K562 (cell line): Measurements from ENCODE around the gene IGSF3. TPM values are rescaled to one million over a fixed set of nuclear protein-coding genes. Genes with fewer than 3 reads are reported as not detected.

ENCODE experiments used
- BACH1 ChIP-seq: fragments of 200-800 bp; sonication (Bioruptor generic); IDR thresholded peaks from 2 replicates; pipeline ENCODE4 v1.6.1; 2016; ENCODE audit warnings: missing genetic modification characterization, missing compliant biosample characterization
- CHD4 ChIP-seq: fragments of 200-600 bp; sonication (generic); IDR thresholded peaks from 3 replicates; pipeline ENCODE4 v1.6.1; 2012; ENCODE audit warnings: low read depth, mild to moderate bottlenecking, mixed read lengths, low read length, inconsistent platforms; ENCODE audit not compliant: insufficient read depth, insufficient replicate concordance, poor library complexity, severe bottlenecking
- DDX20 ChIP-seq: fragments of 450-650 bp; IDR thresholded peaks from 2 replicates; pipeline ENCODE4 v1.6.1; 2016; ENCODE audit warnings: missing genetic modification characterization, low read depth, mild to moderate bottlenecking, missing compliant biosample characterization, moderate library complexity
- DEAF1 ChIP-seq: fragments of 450-650 bp; formaldehyde crosslinking; IDR thresholded peaks from 2 replicates; pipeline ENCODE4 v1.4.0; 2020; ENCODE audit warnings: mild to moderate bottlenecking, moderate library complexity
- MXI1 ChIP-seq: IDR thresholded peaks from 2 replicates; pipeline ENCODE4 v1.6.1; 2011; ENCODE audit warnings: low read depth, mild to moderate bottlenecking, improper control_type of control experiment, low read length
- REST ChIP-seq, 2 experiments: fragments of 450-650 bp; formaldehyde crosslinking in 1 of 2; IDR thresholded peaks; 2 replicates each; pipeline versions ENCODE4 v1.4.0 to v1.6.1; 2014 to 2020; ENCODE audit warnings: mild to moderate bottlenecking in 2 of 2, borderline replicate concordance in 1 of 2, low read depth in 1 of 2
- ZBTB11 ChIP-seq, 3 experiments: fragments of 200-800 bp in 1 of 3; fragments of 250-450 bp in 1 of 3; fragments of 450-650 bp in 1 of 3; sonication (Bioruptor Pico) in 1 of 3; sonication (Bioruptor generic) in 1 of 3; formaldehyde crosslinking in 1 of 3; IDR thresholded peaks; 2 replicates each; pipeline versions ENCODE4 v1.6.1 to v1.8.0; 2016 to 2022; ENCODE audit warnings: mild to moderate bottlenecking in 2 of 3, missing genetic modification characterization in 2 of 3, missing compliant biosample characterization in 1 of 3, moderate library complexity in 1 of 3
- ZBTB2 ChIP-seq: fragments of 450-650 bp; IDR thresholded peaks from 2 replicates; pipeline ENCODE4 v1.6.1; 2016; ENCODE audit warnings: antibody characterized with exemption
- ZFX ChIP-seq: sonication (generic); formaldehyde crosslinking; IDR thresholded peaks from 2 replicates; pipeline ENCODE4 v1.8.0; 2022; ENCODE audit warnings: mild to moderate bottlenecking, missing genetic modification reagents, moderate library complexity
- ZKSCAN8 ChIP-seq: fragments of 200-800 bp; sonication (Bioruptor generic); IDR thresholded peaks from 2 replicates; pipeline ENCODE4 v1.6.1; 2016; ENCODE audit warnings: missing genetic modification characterization, missing compliant biosample characterization
- polyA plus RNA-seq, 8 experiments: library from polyadenylated mRNA; depleted of rRNA in 4 of 8; stranded (reverse) in 5 of 8; unstranded in 3 of 8; fragments of >200 nt; fragmentation: Nextera tagmentation in 2 of 8; fragmentation: Illumina TruSeq in 1 of 8; extraction: Ambion mirVana in 2 of 8; extraction: Trizol in 1 of 8; gene quantifications; 2 replicates each; pipeline versions ENCODE4 v1.2.1 to v1.2.3, GENCODE V29; 2011 to 2014; ENCODE audit warnings: inconsistent platforms in 1 of 8, missing spikeins in 1 of 8
- total RNA-seq, 7 experiments: library from RNA; depleted of rRNA in 6 of 7; stranded (reverse); fragments of >200 nt in 6 of 7; fragmentation: Illumina TruSeq in 2 of 7; extraction: Trizol in 2 of 7; gene quantifications; 2 replicates each; pipeline versions ENCODE4 v1.2.1 to v1.2.3, GENCODE V29; 2011 to 2021; ENCODE audit warnings: low replicate concordance in 1 of 7

IGSF3 gene
- total and polyA plus RNA-seq, 9 of the 15 experiments (the other 6 are each of a cell fraction or from before 2014, with no cell fraction given), result 1.1 to 15.0 (median 8.3) TPM

- TF ChIP-seq DEAF1 (CRISPR knock-in tag) (no peak), BACH1 (tag) (peak; percentile 35; the same call in 1 of the 2 replicates), ZBTB2 (no peak), DDX20 (tag) (peak; percentile 38; the same call in 1 of the 2 replicates), MXI1 (no peak), ZKSCAN8 (CRISPR knock-in tag) (no peak), REST (IDR thresholded peaks at IDR 0.05; ENCODE audit: borderline replicate concordance) (no peak), REST (CRISPR knock-in tag; IDR thresholded peaks at IDR 0.05; ENCODE audit: low read depth) (no peak), ZBTB11 (CRISPR knock-in tag; IDR thresholded peaks at IDR 0.05) (peak in 1 of 3 experiments; percentile 59; a peak in 2 of 6 replicates), CHD4 (no peak), ZFX (CRISPR knock-in tag) (no peak)
Observed at GRCh38 chr1:116682641-116683221, 15.2 kb upstream of the IGSF3 start (continued).
